HG03159 (cell line): Measurements from ENCODE around the gene MSI2.

ENCODE experiments used
- ATAC-seq: cut with Tn5 transposase; IDR thresholded peaks from one replicate; pipeline ENCODE4 v1.9.1; 2021; ENCODE audit warnings: mild to moderate bottlenecking, moderate library complexity; ENCODE audit not compliant: unreplicated experiment

MSI2 gene

GRCh38 chr17:57684711-57685498, 428.6 kb downstream of the MSI2 start:
- no peak for ATAC-seq

- no peak for ATAC-seq
These were observed 429.3 kb downstream of the MSI2 start for GRCh38 chr17:57685499-57686132.

GRCh38 chr17:57687642-57688041, 431.3 kb downstream of the MSI2 start:
- no peak for ATAC-seq

GRCh38 chr17:57689254-57689653, 432.9 kb downstream of the MSI2 start:
- no peak for ATAC-seq

- no peak for ATAC-seq
These were observed 435.6 kb downstream of the MSI2 start for GRCh38 chr17:57691939-57692338.

- ATAC-seq, result no peak
These were observed 436.4 kb downstream of the MSI2 start for GRCh38 chr17:57692770-57693169.

GRCh38 chr17:57694051-57694450, 437.7 kb downstream of the MSI2 start:
- ATAC-seq, result no peak

GRCh38 chr17:57696050-57696449, 439.7 kb downstream of the MSI2 start:
- no peak for ATAC-seq

GRCh38 chr17:57697197-57697596, 440.9 kb downstream of the MSI2 start:
- ATAC-seq, result no peak

GRCh38 chr17:57697891-57698711, 441.8 kb downstream of the MSI2 start:
- no peak for ATAC-seq

- no peak for ATAC-seq
These were observed 443.5 kb downstream of the MSI2 start for GRCh38 chr17:57699751-57700219.

- no peak for ATAC-seq
These were observed 444.8 kb downstream of the MSI2 start for GRCh38 chr17:57701124-57701523.

- no peak for ATAC-seq
These were observed 446.9 kb downstream of the MSI2 start for GRCh38 chr17:57703273-57703672.

GRCh38 chr17:57704448-57704847, 448.1 kb downstream of the MSI2 start:
- ATAC-seq, result no peak

GRCh38 chr17:57705921-57706695, 449.8 kb downstream of the MSI2 start:
- no peak for ATAC-seq

GRCh38 chr17:57706761-57707160, 450.4 kb downstream of the MSI2 start:
- no peak for ATAC-seq

- no peak for ATAC-seq
These were observed 451.6 kb downstream of the MSI2 start for GRCh38 chr17:57707892-57708291.

- no peak for ATAC-seq
These were observed 452.1 kb downstream of the MSI2 start for GRCh38 chr17:57708410-57708809.

GRCh38 chr17:57713140-57713539, 456.8 kb downstream of the MSI2 start:
- no peak for ATAC-seq

GRCh38 chr17:57714665-57715180, 458.4 kb downstream of the MSI2 start:
- no peak for ATAC-seq

- no peak for ATAC-seq
These were observed 459.7 kb downstream of the MSI2 start for GRCh38 chr17:57715981-57716380.
